Activated CD8-positive, alpha-beta memory T cell treated with anti-CD3 and anti-CD28 coated beads, Interleukin-2, amount 50 U/mL, for 24 hours (primary cell): Measurements from ENCODE around the gene SUSD1.
"Not testable (repeated sequence)": the region's sequence is repeated elsewhere in the genome, so short reads cannot be mapped to it uniquely, and the experiment has no call there.

ENCODE experiments used
- DNase-seq: peaks from one replicate; pipeline ENCODE4 v3.0.0-alpha.2; 2020; ENCODE audit errors: extremely low read depth

The SUSD1 gene

GRCh38 chr9:112130347-112130746 is 44.8 kb downstream of the SUSD1 start:
- no peak for DNase-seq

- no peak for DNase-seq
These were observed 45.9 kb downstream of the SUSD1 start for GRCh38 chr9:112129246-112129645.

- DNase-seq: not testable (repeated sequence)
These were observed 46.7 kb downstream of the SUSD1 start for GRCh38 chr9:112128399-112128798.

- no peak for DNase-seq
These were observed 47.8 kb downstream of the SUSD1 start for GRCh38 chr9:112127281-112127680.

GRCh38 chr9:112125951-112126388 is 49.1 kb downstream of the SUSD1 start:
- no peak for DNase-seq

- DNase-seq: no peak
These were observed 50.9 kb downstream of the SUSD1 start for GRCh38 chr9:112124156-112124555.

GRCh38 chr9:112121633-112122032 is 53.5 kb downstream of the SUSD1 start:
- no peak for DNase-seq

- DNase-seq: no peak
These were observed 54.6 kb downstream of the SUSD1 start for GRCh38 chr9:112120439-112120925.

- DNase-seq: no peak
These were observed 55.1 kb downstream of the SUSD1 start for GRCh38 chr9:112120030-112120341.

- DNase-seq: no peak
These were observed 55.7 kb downstream of the SUSD1 start for GRCh38 chr9:112119225-112120029.

- DNase-seq: no peak
These were observed 57.1 kb downstream of the SUSD1 start for GRCh38 chr9:112118009-112118408.

GRCh38 chr9:112115970-112116753 is 58.9 kb downstream of the SUSD1 start:
- no peak for DNase-seq

GRCh38 chr9:112115109-112115508 is 60.0 kb downstream of the SUSD1 start:
- DNase-seq: no peak

GRCh38 chr9:112112941-112113681 is 62.0 kb downstream of the SUSD1 start:
- no peak for DNase-seq

GRCh38 chr9:112112519-112112918 is 62.6 kb downstream of the SUSD1 start:
- DNase-seq: no peak

- no peak for DNase-seq
These were observed 63.6 kb downstream of the SUSD1 start for GRCh38 chr9:112111461-112111860.

GRCh38 chr9:112110777-112111113 is 64.4 kb downstream of the SUSD1 start:
- no peak for DNase-seq

- no peak for DNase-seq
These were observed 64.9 kb downstream of the SUSD1 start for GRCh38 chr9:112110094-112110776.

GRCh38 chr9:112104901-112105300 is 70.2 kb downstream of the SUSD1 start:
- no peak for DNase-seq

- no peak for DNase-seq
These were observed 70.7 kb downstream of the SUSD1 start for GRCh38 chr9:112104401-112104800.

GRCh38 chr9:112103405-112103804 is 71.7 kb downstream of the SUSD1 start:
- no peak for DNase-seq
